SKM-1 (cell line): ENCODE results near the gene SLITRK2.

Experiments used
- DNase-seq: peaks from one replicate; lab custom pipeline; 2025; ENCODE audit not compliant: unreplicated experiment; lab: John Stamatoyannopoulos, UW

Gene SLITRK2

GRCh38 chrX:145817331-145818185, at the start of gene SLITRK2:
SLITRK2 (plus strand) TSS chrX:145817829; CDS start chrX:145822426, 4,597 bp downstream.
- no peak for DNase-seq

- DNase-seq, result no peak
These were observed 44.6 kb upstream of the SLITRK2 start for GRCh38 chrX:145773006-145773405.

- no peak for DNase-seq
These were observed 25.3 kb upstream of the SLITRK2 start for GRCh38 chrX:145792281-145792680.

GRCh38 chrX:145803508-145803907, 14.1 kb upstream of the SLITRK2 start:
- DNase-seq, result no peak

- DNase-seq, result no peak
These were observed 4.5 kb upstream of the SLITRK2 start for GRCh38 chrX:145813081-145813480.

- no peak for DNase-seq
These were observed 871 bp upstream of the SLITRK2 start for GRCh38 chrX:145816601-145817315.

- no peak for DNase-seq
These were observed 821 bp downstream of the SLITRK2 start for GRCh38 chrX:145818186-145819113.

GRCh38 chrX:145820825-145821224, 3.2 kb downstream of the SLITRK2 start:
- no peak for DNase-seq

GRCh38 chrX:145821291-145821897, 3.8 kb downstream of the SLITRK2 start:
- DNase-seq, result no peak

- DNase-seq, result no peak
These were observed 4.4 kb downstream of the SLITRK2 start for GRCh38 chrX:145821898-145822571.

GRCh38 chrX:145823132-145823531, 5.5 kb downstream of the SLITRK2 start:
- no peak for DNase-seq

GRCh38 chrX:145825896-145826295, 8.3 kb downstream of the SLITRK2 start:
- no peak for DNase-seq

- DNase-seq, result no peak
These were observed 8.8 kb downstream of the SLITRK2 start for GRCh38 chrX:145826466-145826865.

- DNase-seq, result no peak
These were observed 15.2 kb downstream of the SLITRK2 start for GRCh38 chrX:145832796-145833195.

GRCh38 chrX:145840531-145840930, 22.9 kb downstream of the SLITRK2 start:
- no peak for DNase-seq

- DNase-seq, result no peak
These were observed 25.7 kb downstream of the SLITRK2 start for GRCh38 chrX:145843146-145843904.

- DNase-seq, result no peak
These were observed 27.3 kb downstream of the SLITRK2 start for GRCh38 chrX:145844886-145845285.

GRCh38 chrX:145848448-145848847, 30.8 kb downstream of the SLITRK2 start:
- DNase-seq, result no peak

- no peak for DNase-seq
These were observed 31.2 kb downstream of the SLITRK2 start for GRCh38 chrX:145848857-145849256.
